Spleen (tissue), 11 donors: Measurements from ENCODE around the gene CIC. TPM values are rescaled to one million over a fixed set of nuclear protein-coding genes. Genes with fewer than 3 reads are reported as not detected.

Source experiments
- DNase-seq: peaks from one replicate; pipeline ENCODE4 v3.0.0-alpha.2; 2020
- H3K27ac ChIP-seq, 8 donors: fragments of 200-600 bp; sonication (generic) in 7 of 8; 1 replicate in 4 of 8; 2 replicates in 4 of 8; pipeline versions ENCODE4 v1.5.0 to v1.8.0; 2016 to 2021; ENCODE audit warnings: inconsistent platforms in 4 of 8, mild to moderate bottlenecking in 4 of 8, moderate library complexity in 1 of 8
- H3K27me3 ChIP-seq, 7 donors: fragments of 200-600 bp; sonication (generic) in 6 of 7; replicated peaks in 1 of 7; 1 replicate in 4 of 7; 2 replicates in 3 of 7; pipeline versions ENCODE4 v1.5.0 to v1.8.0; 2016 to 2021; ENCODE audit warnings: inconsistent platforms in 3 of 7, mild to moderate bottlenecking in 1 of 7
- H3K36me3 ChIP-seq, 6 donors: fragments of 200-600 bp; sonication (generic) in 5 of 6; 1 replicate in 4 of 6; 2 replicates in 2 of 6; pipeline versions ENCODE4 v1.5.0 to v1.8.0; 2016 to 2021; ENCODE audit warnings: inconsistent platforms in 2 of 6
- H3K4me1 ChIP-seq, 6 donors: fragments of 200-600 bp; sonication (generic) in 5 of 6; 1 replicate in 3 of 6; 2 replicates in 3 of 6; pipeline versions ENCODE4 v1.5.0 to v1.8.0; 2016 to 2021; ENCODE audit warnings: inconsistent platforms in 3 of 6
- H3K4me3 ChIP-seq, 8 donors: fragments of 200-600 bp; sonication (generic) in 7 of 8; 1 replicate in 4 of 8; 2 replicates in 4 of 8; pipeline versions ENCODE4 v1.5.0 to v1.8.0; 2016 to 2021; ENCODE audit warnings: inconsistent platforms in 4 of 8, mild to moderate bottlenecking in 4 of 8, moderate library complexity in 2 of 8
- H3K9me3 ChIP-seq, 8 donors: fragments of 200-600 bp; sonication (generic) in 7 of 8; 1 replicate in 4 of 8; 2 replicates in 4 of 8; pipeline versions ENCODE4 v1.5.0 to v1.8.0; 2016 to 2021; ENCODE audit warnings: inconsistent platforms in 4 of 8
- CTCF ChIP-seq, 11 experiments: fragments of 200-600 bp in 7 of 11; fragments of 450-650 bp in 4 of 11; sonication (generic) in 4 of 11; IDR thresholded peaks in 8 of 11; conservative IDR thresholded peaks in 3 of 11; 1 replicate in 7 of 11; 2 replicates in 4 of 11; pipeline versions ENCODE4 v1.4.0 to v1.8.0; 2016 to 2021; ENCODE audit warnings: antibody characterized with exemption in 11 of 11, inconsistent platforms in 4 of 11, mild to moderate bottlenecking in 1 of 11
- POLR2A ChIP-seq, 3 donors: fragments of 450-650 bp; IDR thresholded peaks; one replicate each; pipeline ENCODE4 v1.5.1; 2017; ENCODE audit warnings: antibody characterized with exemption in 3 of 3, mild to moderate bottlenecking in 1 of 3
- POLR2AphosphoS5 ChIP-seq, 3 donors: sonication (generic); formaldehyde crosslinking; IDR thresholded peaks; one replicate each; pipeline ENCODE4 v1.5.1; 2017; ENCODE audit warnings: antibody characterized with exemption in 3 of 3
- WGBS, 5 donors: extraction: QIAGEN DNeasy Blood & Tissue Kit in 3 of 5; methylation state at CpG; one replicate each; pipeline versions ENCODE4 v1.1.5 to v1.1.7; 2013 to 2018; 5-methylcytosine and 5-hydroxymethylcytosine counted together
- intact Hi-C: fragments of 100-400 bp; cut with DNase I; formaldehyde crosslinking; loops from one replicate; pipeline ENCODE4 v1.15.0; 2023; ENCODE audit warnings: low total_unique reads
- polyA plus RNA-seq, 3 donors: library from polyadenylated mRNA; stranded (reverse); fragments of 200-250 nt; gene quantifications; one replicate each; pipeline ENCODE4 v1.2.1, GENCODE V29; 2013
- total RNA-seq, 7 donors: library from RNA; depleted of rRNA in 3 of 7; stranded (reverse); fragments of >200 nt in 3 of 7; fragmentation: NEBNext Ultra II Directional in 4 of 7; extraction: Animal tissue kit (Norgen Biotek cat#: 25700) in 4 of 7; gene quantifications; one replicate each; pipeline versions ENCODE4 v1.1.0 to v1.2.1, GENCODE V29; 2016 to 2021
- donor health status: healthy with polysubstance abuse.
- donor health status: DM: no; HTN: no; CAD: no; lungs with moderate emphysema.
- donor health status: DM: no; HTN: no; CAD: no.
- donor health status: Bipolar disorder and iron deficiency.
- donor health status: healthy.
- donor health status: DM: no; HTN: no; CAD: no.
- donor health status: DM: yes; HTN: yes; CAD: no.

Gene CIC
- total and polyA plus RNA-seq, 10 donors = 12.5 to 100 (median 69.8) TPM

- Histone ChIP-seq H3K36me3 (peaks cover 0 to 23% (median 0%) of the 10 kb centered on the region in 6 donors), H3K9me3 (no peaks in the 10 kb centered on the region), H3K4me1 (peaks cover 62 to 91% (median 88%) of the 10 kb centered on the region in 6 donors), H3K27ac (peak overlapping the region; percentile 93 to 99 (median 96)), H3K4me3 (peak overlapping the region; percentile 81 to 91 (median 88)), H3K27me3 (no peaks in the 10 kb centered on the region)
- intact Hi-C loops = no loop called here
- DNase-seq = peak; percentile 87
- WGBS, 5 donors = 0 to 1% (median 1%) methylated on average over 16 to 20 of the region's 20 CpGs
- TF ChIP-seq CTCF (IDR thresholded peaks at IDR 0.05 in 8 of 11, conservative IDR thresholded peaks at IDR 0.05 in 3 of 11) = no peak
Observed at GRCh38 chr19:42280815-42281145, 11.7 kb downstream of the CIC start.

- peaks cover 65 to 91% (median 88%) of the 10 kb centered on the region in 6 donors for H3K4me1 ChIP-seq
- intact Hi-C loops = no loop called here
- TF ChIP-seq POLR2AphosphoS5 (IDR thresholded peaks at IDR 0.05) = peak in 2 of 3 donors; percentile 31
- TF ChIP-seq CTCF (IDR thresholded peaks at IDR 0.05 in 8 of 11, conservative IDR thresholded peaks at IDR 0.05 in 3 of 11) = peak in 3 of 11 experiments; percentile 7 to 29 (median 25)
- no peak for TF ChIP-seq POLR2A (IDR thresholded peaks at IDR 0.05)
- H3K36me3 ChIP-seq = peaks cover 0 to 18% (median 0%) of the 10 kb centered on the region in 6 donors
- H3K4me3 ChIP-seq = peak overlapping the region; percentile 81 to 91 (median 88)
- no peaks in the 10 kb centered on the region for H3K27me3 ChIP-seq
- H3K9me3 ChIP-seq = no peaks in the 10 kb centered on the region
- 11 to 17% (median 15%) methylated on average over 7 to 25 of the region's 25 CpGs for WGBS, 5 donors
- peak overlapping the region; percentile 93 to 99 (median 96) for H3K27ac ChIP-seq
- DNase-seq = peak; percentile 88
Observed at GRCh38 chr19:42281146-42281826, 12.2 kb downstream of the CIC start.

- Histone ChIP-seq H3K27me3 (no peaks in the 10 kb centered on the region), H3K36me3 (peaks cover 0 to 17% (median 4%) of the 10 kb centered on the region in 6 donors), H3K9me3 (no peaks in the 10 kb centered on the region), H3K4me3 (peak overlapping the region in 1 of 8 donors; percentile 91), H3K27ac (peak overlapping the region; percentile 93 to 99 (median 96)), H3K4me1 (peaks cover 61 to 91% (median 87%) of the 10 kb centered on the region in 6 donors)
- intact Hi-C loops = no loop called here
- TF ChIP-seq POLR2AphosphoS5 (IDR thresholded peaks at IDR 0.05) (no peak), CTCF (IDR thresholded peaks at IDR 0.05 in 8 of 11, conservative IDR thresholded peaks at IDR 0.05 in 3 of 11) (no peak), POLR2A (IDR thresholded peaks at IDR 0.05) (no peak)
- WGBS, 5 donors = 21 to 32% (median 27%) methylated on average over 7 of the region's 7 CpGs
- peak; percentile 81 for DNase-seq
Observed at GRCh38 chr19:42281827-42282762, 13.0 kb downstream of the CIC start.

GRCh38 chr19:42282819-42283187, 13.8 kb downstream of the CIC start:
- DNase-seq = no peak
- peak overlapping the region in 4 of 8 donors; percentile 46 to 91 (median 60) for H3K4me3 ChIP-seq
- TF ChIP-seq POLR2A (IDR thresholded peaks at IDR 0.05) = no peak
- WGBS, 5 donors = 25 to 33% (median 31%) methylated on average over 3 to 4 of the region's 4 CpGs
- peaks cover 54 to 91% (median 82%) of the 10 kb centered on the region in 6 donors for H3K4me1 ChIP-seq
- peak overlapping the region; percentile 93 to 99 (median 96) for H3K27ac ChIP-seq
- no peaks in the 10 kb centered on the region for H3K27me3 ChIP-seq
- no peaks in the 10 kb centered on the region for H3K9me3 ChIP-seq
- H3K36me3 ChIP-seq = peaks cover 0 to 17% (median 11%) of the 10 kb centered on the region in 6 donors
- intact Hi-C loops = no loop called here
